Astrocyte of the cerebellum (primary cell): ENCODE data around the gene UNC5CL.

Experiments
- DNase-seq: peaks from one replicate; pipeline ENCODE4 v3.0.0-alpha.2; 2011; ENCODE audit warnings: low read depth
- H3K4me3 ChIP-seq: 2 replicates; pipeline ENCODE4 v1.5.1; 2011; ENCODE audit warnings: mild to moderate bottlenecking, low read depth, low read length, moderate library complexity
- CTCF ChIP-seq: IDR thresholded peaks from 2 replicates; pipeline ENCODE4 v1.5.1; 2012; ENCODE audit warnings: low read length, low read depth, moderate library complexity, mild to moderate bottlenecking; ENCODE audit errors: missing control alignments
- in situ Hi-C: cut with HindIII; loops from 2 replicates; pipeline ENCODE4 v1.10.0; 2017; ENCODE audit warnings: low sequenced_read_pairs

The UNC5CL gene

GRCh38 chr6:40983752-40984151 lies 55.3 kb downstream of the UNC5CL start:
- no peak overlapping the region for H3K4me3 ChIP-seq
- DNase-seq, result no peak
- in situ Hi-C loops, result no loop called here
- no peak for TF ChIP-seq CTCF

- H3K4me3 ChIP-seq, result no peak overlapping the region
- no peak for TF ChIP-seq CTCF
- no peak for DNase-seq
- in situ Hi-C loops, result no loop called here
Observed at GRCh38 chr6:40982917-40983316, 56.1 kb downstream of the UNC5CL start.

GRCh38 chr6:40978687-40979289 lies 60.2 kb downstream of the UNC5CL start:
- in situ Hi-C loops, result no loop called here
- no peak for DNase-seq
- no peak overlapping the region for H3K4me3 ChIP-seq
- TF ChIP-seq CTCF, result no peak

- DNase-seq, result no peak
- in situ Hi-C loops, result no loop called here
- TF ChIP-seq CTCF, result no peak
- no peak overlapping the region for H3K4me3 ChIP-seq
Observed at GRCh38 chr6:40977695-40978094, 61.3 kb downstream of the UNC5CL start.

GRCh38 chr6:40977085-40977484 lies 61.9 kb downstream of the UNC5CL start:
- H3K4me3 ChIP-seq, result no peak overlapping the region
- no peak for DNase-seq
- TF ChIP-seq CTCF, result no peak
- in situ Hi-C loops, result no loop called here
